Pancreas (tissue), 8 donors: Measurements from ENCODE around the gene HOMEZ. TPM values are rescaled to one million over a fixed set of nuclear protein-coding genes. Genes with fewer than 3 reads are reported as not detected.

Source experiments
- polyA plus RNA-seq, 2 donors: library from polyadenylated mRNA; stranded (reverse); fragments of 200-250 nt; gene quantifications; one replicate each; pipeline ENCODE4 v1.2.3, GENCODE V29; 2013
- total RNA-seq, 6 donors: library from RNA; stranded (reverse); fragmentation: NEBNext Ultra II Directional in 4 of 6; extraction: Animal tissue kit (Norgen Biotek cat#: 25700) in 4 of 6; gene quantifications; one replicate each; pipeline versions ENCODE4 v1.2.1 to v1.2.4, GENCODE V29; 2021 to 2023
- donor health status: healthy with polysubstance abuse.
- donor health status: DM: no; HTN: no; CAD: no; lungs with moderate emphysema.
- donor health status: DM: no; HTN: no; CAD: no.
- donor health status: Bipolar disorder and iron deficiency.
- donor health status: DM: yes; HTN: yes; CAD: no.
- donor health status: DM: no; HTN: no; CAD: no.
- donor health status: DM: no; HTN: no; CAD: no.
- donor health status: DM: yes; HTN: yes; CAD: no.

The HOMEZ gene
- total and polyA plus RNA-seq, 8 donors, result 4.5 to 10.3 (median 5.7) TPM

Other genes with a start within 250 kb of the HOMEZ start
- gene PSMB11, start 243.9 kb downstream of the HOMEZ start, total RNA-seq, result not detected
- gene PSMB11, start 243.9 kb downstream of the HOMEZ start, polyA plus RNA-seq, result under 1 TPM in 1 of 2 donors, not detected in 1; 0.05 TPM
- gene CDH24, start 228.6 kb downstream of the HOMEZ start, total RNA-seq, result 1 to 10 TPM in 5 of 6 donors, under 1 TPM in 1; 0.91 to 3.4 (median 1.3) TPM
- gene CDH24, start 228.6 kb downstream of the HOMEZ start, polyA plus RNA-seq, result 10 to 100 TPM in 1 of 2 donors, 1 to 10 TPM in 1; 9.6 to 11.8 TPM
- gene ACIN1, start 191.0 kb downstream of the HOMEZ start, total RNA-seq, result 100 to 1,000 TPM in 1 of 6 donors, 10 to 100 TPM in 5; 43.1 to 106 (median 55.9) TPM
- 100 to 1,000 TPM; 134 to 152 TPM for gene ACIN1, start 191.0 kb downstream of the HOMEZ start, polyA plus RNA-seq
- gene C14orf119, start 190.6 kb downstream of the HOMEZ start, total RNA-seq, result 10 to 100 TPM in 4 of 6 donors, 1 to 10 TPM in 2; 7.5 to 22.7 (median 13.6) TPM
- 10 to 100 TPM; 10.4 to 20.8 TPM for gene C14orf119, start 190.6 kb downstream of the HOMEZ start, polyA plus RNA-seq
- not detected for gene CIROP, start 181.1 kb downstream of the HOMEZ start, total RNA-seq
- not detected for gene CIROP, start 181.1 kb downstream of the HOMEZ start, polyA plus RNA-seq
- not detected for gene CEBPE, start 166.9 kb downstream of the HOMEZ start, total RNA-seq
- gene CEBPE, start 166.9 kb downstream of the HOMEZ start, polyA plus RNA-seq, result not detected
- gene SLC7A8, start 102.5 kb downstream of the HOMEZ start, total RNA-seq, result 10 to 100 TPM; 11.5 to 33.5 (median 23.2) TPM
- gene SLC7A8, start 102.5 kb downstream of the HOMEZ start, polyA plus RNA-seq, result 10 to 100 TPM; 36.3 to 70.8 TPM
- gene RNF212B, start 48.2 kb downstream of the HOMEZ start, total RNA-seq, result under 1 TPM in 2 of 6 donors, not detected in 4; 0.12 to 0.29 TPM
- gene RNF212B, start 48.2 kb downstream of the HOMEZ start, polyA plus RNA-seq, result not detected
- gene PPP1R3E, start 16.7 kb upstream of the HOMEZ start, total RNA-seq, result 10 to 100 TPM in 2 of 6 donors, 1 to 10 TPM in 4; 4.1 to 12.8 (median 5.6) TPM
- gene PPP1R3E, start 16.7 kb upstream of the HOMEZ start, polyA plus RNA-seq, result 10 to 100 TPM; 18.0 to 25.9 TPM
- 10 to 100 TPM; 24.8 to 29.7 (median 26.2) TPM for gene BCL2L2, start 20.7 kb upstream of the HOMEZ start, total RNA-seq
- gene BCL2L2, start 20.7 kb upstream of the HOMEZ start, polyA plus RNA-seq, result 10 to 100 TPM; 28.8 to 31.6 TPM
- 10 to 100 TPM; 32.6 to 82.2 (median 45.0) TPM for gene PABPN1, start 35.3 kb upstream of the HOMEZ start, total RNA-seq
- gene PABPN1, start 35.3 kb upstream of the HOMEZ start, polyA plus RNA-seq, result 100 to 1,000 TPM; 154 to 166 TPM
- gene SLC22A17, start 66.8 kb upstream of the HOMEZ start, total RNA-seq, result 10 to 100 TPM in 4 of 6 donors, 1 to 10 TPM in 2; 6.4 to 19.6 (median 10.3) TPM
- 10 to 100 TPM; 29.9 to 90.7 TPM for gene SLC22A17, start 66.8 kb upstream of the HOMEZ start, polyA plus RNA-seq
- 1 to 10 TPM in 2 of 6 donors, under 1 TPM in 4; 0.23 to 2.2 (median 0.71) TPM for gene EFS, start 79.0 kb upstream of the HOMEZ start, total RNA-seq
- gene EFS, start 79.0 kb upstream of the HOMEZ start, polyA plus RNA-seq, result 1 to 10 TPM; 1.7 to 3.0 TPM
- gene IL25, start 86.7 kb upstream of the HOMEZ start, total RNA-seq, result not detected
- gene IL25, start 86.7 kb upstream of the HOMEZ start, polyA plus RNA-seq, result not detected
- under 1 TPM in 1 of 6 donors, not detected in 5; 0.25 TPM for gene CMTM5, start 90.9 kb upstream of the HOMEZ start, total RNA-seq
- gene CMTM5, start 90.9 kb upstream of the HOMEZ start, polyA plus RNA-seq, result under 1 TPM; 0.16 to 0.53 TPM
- gene MYH6, start 122.1 kb upstream of the HOMEZ start, total RNA-seq, result under 1 TPM in 4 of 6 donors, not detected in 2; 0.03 to 0.16 (median 0.05) TPM
- under 1 TPM; 0.56 to 0.72 TPM for gene MYH6, start 122.1 kb upstream of the HOMEZ start, polyA plus RNA-seq
- 1 to 10 TPM in 1 of 6 donors, under 1 TPM in 5; 0.19 to 6.3 (median 0.40) TPM for gene MYH7, start 149.5 kb upstream of the HOMEZ start, total RNA-seq
- gene MYH7, start 149.5 kb upstream of the HOMEZ start, polyA plus RNA-seq, result 1 to 10 TPM in 1 of 2 donors, under 1 TPM in 1; 0.34 to 1.1 TPM
- 10 to 100 TPM in 5 of 6 donors, 1 to 10 TPM in 1; 9.8 to 18.8 (median 15.4) TPM for gene NGDN, start 183.6 kb upstream of the HOMEZ start, total RNA-seq
- gene NGDN, start 183.6 kb upstream of the HOMEZ start, polyA plus RNA-seq, result 10 to 100 TPM; 18.3 to 33.7 TPM